ENCODE results near the gene SNRPA.

The SNRPA gene

DNA sequence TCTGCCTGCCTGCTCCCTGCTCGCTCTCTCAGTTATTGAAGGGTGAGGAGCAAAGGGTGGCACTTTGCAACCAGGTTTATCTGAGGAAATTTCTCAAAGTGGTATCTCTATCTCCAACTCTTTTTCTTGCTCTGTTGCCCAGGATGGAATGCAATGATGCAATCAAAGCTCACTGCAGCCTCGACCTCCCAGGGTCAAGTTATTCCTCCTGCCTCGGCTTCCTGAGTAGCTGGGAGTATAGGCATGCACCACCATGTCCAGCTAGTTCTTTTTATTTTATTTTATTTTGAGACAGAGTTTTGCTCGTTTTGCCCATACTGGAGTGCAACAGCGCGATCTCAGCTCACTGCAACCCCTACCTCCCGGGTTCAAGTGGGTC lies 5.6 kb upstream of the SNRPA start:
- Histone ChIP-seq H3K4me2 (ENCODE audit: low read depth, low read length, poor library complexity, severe bottlenecking) (no peak overlapping the region), H3K79me2 (ENCODE audit: insufficient read depth, low read length) (no peaks in the 10 kb centered on the region), H4K20me1 (ENCODE audit: low read depth, low read length) (no peaks in the 10 kb centered on the region), H3K9me2 (replicated peaks; ENCODE audit: insufficient read depth, low read length) (no peaks in the 10 kb centered on the region), H3K4me3 (ENCODE audit: insufficient read depth, low read length, poor library complexity, severe bottlenecking) (no peak overlapping the region), H3K27me3 (ENCODE audit: low read length) (no peaks in the 10 kb centered on the region), H3K9ac (ENCODE audit: low read length) (no peak overlapping the region), H2AFZ (ENCODE audit: low read depth, low read length, severe bottlenecking) (no peak overlapping the region), H3K36me3 (ENCODE audit: low read length) (no peaks in the 10 kb centered on the region), H3K9me3 (ENCODE audit: insufficient read depth, low read length) (no peaks in the 10 kb centered on the region), H3K27ac (ENCODE audit: low read depth, low read length) (no peak overlapping the region), H3F3A (ENCODE audit: insufficient read depth) (no peaks in the 10 kb centered on the region)
- no peak for TF ChIP-seq EZH2phosphoT487 (conservative IDR thresholded peaks at IDR 0.05; ENCODE audit: low read length)
- TF ChIP-seq, protein P1, sequence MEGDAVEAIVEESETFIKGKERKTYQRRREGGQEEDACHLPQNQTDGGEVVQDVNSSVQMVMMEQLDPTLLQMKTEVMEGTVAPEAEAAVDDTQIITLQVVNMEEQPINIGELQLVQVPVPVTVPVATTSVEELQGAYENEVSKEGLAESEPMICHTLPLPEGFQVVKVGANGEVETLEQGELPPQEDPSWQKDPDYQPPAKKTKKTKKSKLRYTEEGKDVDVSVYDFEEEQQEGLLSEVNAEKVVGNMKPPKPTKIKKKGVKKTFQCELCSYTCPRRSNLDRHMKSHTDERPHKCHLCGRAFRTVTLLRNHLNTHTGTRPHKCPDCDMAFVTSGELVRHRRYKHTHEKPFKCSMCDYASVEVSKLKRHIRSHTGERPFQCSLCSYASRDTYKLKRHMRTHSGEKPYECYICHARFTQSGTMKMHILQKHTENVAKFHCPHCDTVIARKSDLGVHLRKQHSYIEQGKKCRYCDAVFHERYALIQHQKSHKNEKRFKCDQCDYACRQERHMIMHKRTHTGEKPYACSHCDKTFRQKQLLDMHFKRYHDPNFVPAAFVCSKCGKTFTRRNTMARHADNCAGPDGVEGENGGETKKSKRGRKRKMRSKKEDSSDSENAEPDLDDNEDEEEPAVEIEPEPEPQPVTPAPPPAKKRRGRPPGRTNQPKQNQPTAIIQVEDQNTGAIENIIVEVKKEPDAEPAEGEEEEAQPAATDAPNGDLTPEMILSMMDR (IDR thresholded peaks at IDR 0.05; ENCODE audit: insufficient read depth, low read length, poor library complexity, severe bottlenecking) = no peak

DNA sequence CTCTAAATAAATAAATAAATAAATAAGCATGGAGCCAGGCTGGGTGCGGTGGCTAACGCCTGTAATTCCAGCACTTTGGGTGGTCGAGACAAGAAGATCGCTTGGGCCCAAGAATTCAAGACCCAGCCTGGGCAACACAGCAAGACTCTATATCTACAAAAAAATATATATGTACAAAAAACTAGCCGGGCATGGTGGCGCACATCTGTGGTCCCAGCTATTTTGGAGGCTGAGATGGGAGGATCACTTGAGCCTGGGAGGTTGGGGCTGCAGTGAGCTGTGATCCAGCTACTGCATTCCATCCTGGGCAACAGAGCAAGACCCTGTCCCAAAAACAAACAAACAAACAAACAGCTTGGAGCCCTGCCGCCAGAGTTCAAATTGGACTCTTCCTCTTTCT lies 3.5 kb upstream of the SNRPA start:
- no peak overlapping the region for H3K27ac ChIP-seq (ENCODE audit: low read depth, low read length)
- no peaks in the 10 kb centered on the region for H3K27me3 ChIP-seq (ENCODE audit: low read length)
- no peak overlapping the region for H3K4me2 ChIP-seq (ENCODE audit: low read depth, low read length, poor library complexity, severe bottlenecking)
- no peaks in the 10 kb centered on the region for H3K9me3 ChIP-seq (ENCODE audit: insufficient read depth, low read length)
- no peak overlapping the region for H3K9ac ChIP-seq (ENCODE audit: low read length)
- no peak overlapping the region for H3K4me3 ChIP-seq (ENCODE audit: insufficient read depth, low read length, poor library complexity, severe bottlenecking)
- H3K36me3 ChIP-seq (ENCODE audit: low read length) = no peaks in the 10 kb centered on the region
- peaks cover 15% of the 10 kb centered on the region for H3K79me2 ChIP-seq (ENCODE audit: insufficient read depth, low read length)
- no peak overlapping the region for H2AFZ ChIP-seq (ENCODE audit: low read depth, low read length, severe bottlenecking)
- TF ChIP-seq, protein P1 (IDR thresholded peaks at IDR 0.05; ENCODE audit: insufficient read depth, low read length, poor library complexity, severe bottlenecking) = no peak
- no peak for TF ChIP-seq EZH2phosphoT487 (conservative IDR thresholded peaks at IDR 0.05; ENCODE audit: low read length)
- H3F3A ChIP-seq (ENCODE audit: insufficient read depth) = no peaks in the 10 kb centered on the region
- no peaks in the 10 kb centered on the region for H3K9me2 ChIP-seq (replicated peaks; ENCODE audit: insufficient read depth, low read length)
- no peaks in the 10 kb centered on the region for H4K20me1 ChIP-seq (ENCODE audit: low read depth, low read length)

DNA sequence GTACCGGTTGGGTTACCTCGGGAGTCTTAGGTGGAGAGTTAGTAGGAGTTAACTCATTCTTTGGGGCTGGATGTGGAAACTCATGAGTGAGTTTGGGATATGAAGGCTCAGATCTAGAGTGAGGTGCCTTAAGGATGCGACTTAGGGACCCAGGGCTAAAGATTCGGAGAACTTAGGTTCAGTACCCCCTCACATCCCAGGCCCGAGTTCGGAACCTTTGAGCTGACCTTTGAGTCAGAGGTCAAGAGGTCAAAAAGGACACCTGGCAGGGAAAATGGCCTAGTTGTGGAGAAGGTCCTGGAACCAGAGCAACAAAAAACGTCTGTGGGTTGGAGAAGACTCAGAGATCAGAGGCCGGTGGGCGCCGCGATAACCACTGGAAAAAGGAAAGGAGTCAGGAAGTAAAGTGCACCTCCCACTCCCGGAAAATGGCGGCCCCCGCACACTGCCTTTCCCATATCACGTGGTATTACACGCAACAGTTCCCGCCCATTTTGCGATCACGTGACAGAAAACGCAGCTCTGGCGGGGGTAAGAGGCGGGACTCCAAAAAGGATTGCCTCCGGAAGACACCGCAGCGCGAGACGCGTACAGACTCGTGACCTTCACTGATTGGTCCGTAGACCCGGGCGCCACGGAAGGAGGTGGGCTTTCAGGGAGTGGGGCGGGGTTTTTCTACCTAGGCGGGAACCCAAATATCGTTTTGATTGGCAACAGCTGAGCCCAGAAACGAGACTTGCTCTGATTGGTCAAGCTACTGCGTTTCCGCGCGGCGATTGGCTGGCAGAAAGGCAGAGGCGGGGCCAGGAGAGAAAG lies 737 bp upstream of the SNRPA start, which contains the start of gene ACTMAP:
Gene ACTMAP, minus strand, starts transcription at position 420 of the 816 bp plus-strand sequence. CDS start 674 bp downstream, outside the sequence.
- Histone ChIP-seq H3K9me2 (replicated peaks; ENCODE audit: insufficient read depth, low read length) (no peaks in the 10 kb centered on the region), H3F3A (ENCODE audit: insufficient read depth) (no peaks in the 10 kb centered on the region), H3K79me2 (ENCODE audit: insufficient read depth, low read length) (peaks cover 42% of the 10 kb centered on the region), H3K27ac (ENCODE audit: low read depth, low read length) (peak within 1 kb of the TSS; percentile 91), H4K20me1 (ENCODE audit: low read depth, low read length) (peaks cover 1% of the 10 kb centered on the region; the same call in 1 of the 2 replicates), H3K9me3 (ENCODE audit: insufficient read depth, low read length) (no peaks in the 10 kb centered on the region), H3K36me3 (ENCODE audit: low read length) (no peaks in the 10 kb centered on the region; the same call in none of the 2 replicates), H3K4me3 (ENCODE audit: insufficient read depth, low read length, poor library complexity, severe bottlenecking) (peak within 1 kb of the TSS; percentile 70), H3K4me2 (ENCODE audit: low read depth, low read length, poor library complexity, severe bottlenecking) (peak within 1 kb of the TSS; percentile 94), H3K9ac (ENCODE audit: low read length) (peak within 1 kb of the TSS; percentile 84), H2AFZ (ENCODE audit: low read depth, low read length, severe bottlenecking) (peak within 1 kb of the TSS; percentile 23), H3K27me3 (ENCODE audit: low read length) (no peaks in the 10 kb centered on the region)
- TF ChIP-seq, protein P1 (IDR thresholded peaks at IDR 0.05; ENCODE audit: insufficient read depth, low read length, poor library complexity, severe bottlenecking) = no peak
- TF ChIP-seq EZH2phosphoT487 (conservative IDR thresholded peaks at IDR 0.05; ENCODE audit: low read length) = no peak
